Inferior parietal cortex (tissue), 1 donor: Measurements from ENCODE around the gene INPP4B.
"Not testable (repeated sequence)": the region's sequence is repeated elsewhere in the genome, so short reads cannot be mapped to it uniquely, and the experiment has no call there.

Source experiments
- DNase-seq: peaks from one replicate; pipeline ENCODE4 v3.0.0-alpha.2; 2016; ENCODE audit errors: extremely low spot score

INPP4B gene

GRCh38 chr4:142416121-142416520, 430.0 kb downstream of the INPP4B start:
- no peak for DNase-seq

DNA sequence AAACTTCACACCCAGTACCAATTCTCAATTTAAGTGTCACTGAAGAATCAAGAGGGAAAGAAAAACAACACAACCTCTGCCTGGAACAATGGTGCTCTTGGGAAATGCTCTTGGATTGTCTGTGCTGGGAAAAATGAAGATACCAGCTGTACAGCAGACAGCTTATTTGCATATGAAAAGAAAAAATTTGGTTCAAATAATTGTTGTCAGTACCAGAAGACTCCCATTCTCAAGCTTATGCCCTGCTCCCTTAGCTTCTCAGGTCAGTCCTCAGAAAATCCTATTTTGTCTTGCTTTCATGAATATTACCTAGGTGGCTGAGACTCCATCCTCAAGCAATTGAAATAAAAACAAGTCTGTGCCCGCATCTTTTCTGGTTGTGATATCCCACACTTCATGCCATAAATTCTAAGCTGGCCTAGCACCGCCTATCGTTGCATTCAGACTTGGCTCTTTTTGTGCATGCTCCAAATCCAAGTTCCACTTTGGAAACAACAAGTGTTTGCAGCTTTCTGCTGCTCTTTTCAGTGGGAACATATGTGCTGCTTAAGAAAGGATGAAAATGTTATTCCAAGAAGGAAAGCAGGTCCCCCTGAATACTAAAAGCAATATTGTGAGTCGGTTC, 431.6 kb downstream of the INPP4B start:
- no peak for DNase-seq

DNA sequence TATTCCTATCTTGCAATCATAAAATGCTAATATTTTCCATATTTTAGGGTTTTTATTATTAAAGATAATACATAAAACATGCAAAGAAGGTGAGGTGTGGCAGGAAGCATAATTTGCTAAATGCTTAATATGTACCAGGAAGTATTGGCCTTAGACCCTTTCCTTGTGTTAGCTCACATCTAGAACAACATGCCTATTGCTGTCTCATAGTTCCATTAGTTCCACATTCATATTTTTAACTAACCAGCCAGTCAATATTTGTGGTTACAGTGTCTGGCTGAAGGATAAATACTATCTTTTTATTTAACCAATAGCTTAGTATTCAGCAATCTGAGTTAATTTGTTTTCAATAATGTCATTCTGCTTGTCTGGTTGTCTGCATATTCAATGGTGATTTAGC, 432.6 kb downstream of the INPP4B start:
- no peak for DNase-seq

DNA sequence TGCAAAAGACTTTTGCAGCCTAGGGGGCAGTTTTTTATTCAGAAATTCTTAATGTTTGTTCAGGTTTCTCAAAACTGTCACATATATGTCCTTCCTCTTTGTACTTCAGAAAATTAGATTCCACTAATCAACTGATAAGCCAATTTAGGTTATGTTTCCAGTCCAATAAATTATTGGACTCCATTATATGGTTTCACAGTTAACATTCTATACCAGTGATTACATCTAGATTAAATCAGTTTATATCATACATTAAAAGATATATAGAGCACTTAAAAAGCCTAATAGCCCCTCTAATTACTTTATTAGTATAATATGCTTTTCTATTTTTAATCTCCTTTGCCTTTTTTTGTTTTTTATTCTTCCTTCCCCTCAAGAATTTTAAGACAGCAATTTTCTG, 434.1 kb downstream of the INPP4B start:
- DNase-seq: no peak

DNA sequence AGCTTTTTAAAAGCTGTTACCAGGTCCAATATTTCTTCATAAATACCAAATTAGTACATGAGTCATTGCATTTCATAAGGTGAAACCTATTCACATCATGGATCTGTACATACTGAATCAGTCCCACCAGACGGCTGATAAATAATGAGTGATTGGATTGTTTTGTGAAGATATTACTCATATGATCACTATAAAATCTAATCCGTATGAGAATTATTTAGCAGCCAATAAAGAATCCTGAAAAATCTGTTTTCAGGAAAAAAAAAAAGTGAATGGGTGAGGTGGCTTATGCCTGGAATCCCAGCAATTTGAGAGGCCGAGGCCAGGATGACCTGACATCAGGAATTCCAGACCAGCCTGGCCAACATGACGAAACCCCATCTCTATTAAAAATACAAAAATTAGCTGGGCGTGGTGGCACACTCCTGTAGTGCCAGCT, 438.1 kb downstream of the INPP4B start:
- DNase-seq: no peak

GRCh38 chr4:142407596-142407995, 438.5 kb downstream of the INPP4B start:
- DNase-seq: no peak

- no peak for DNase-seq
Measured at GRCh38 chr4:142406917-142407501, 439.1 kb downstream of the INPP4B start.

GRCh38 chr4:142406499-142406835, 439.6 kb downstream of the INPP4B start:
- DNase-seq: no peak

GRCh38 chr4:142405695-142406498, 440.2 kb downstream of the INPP4B start:
- DNase-seq: no peak

DNA sequence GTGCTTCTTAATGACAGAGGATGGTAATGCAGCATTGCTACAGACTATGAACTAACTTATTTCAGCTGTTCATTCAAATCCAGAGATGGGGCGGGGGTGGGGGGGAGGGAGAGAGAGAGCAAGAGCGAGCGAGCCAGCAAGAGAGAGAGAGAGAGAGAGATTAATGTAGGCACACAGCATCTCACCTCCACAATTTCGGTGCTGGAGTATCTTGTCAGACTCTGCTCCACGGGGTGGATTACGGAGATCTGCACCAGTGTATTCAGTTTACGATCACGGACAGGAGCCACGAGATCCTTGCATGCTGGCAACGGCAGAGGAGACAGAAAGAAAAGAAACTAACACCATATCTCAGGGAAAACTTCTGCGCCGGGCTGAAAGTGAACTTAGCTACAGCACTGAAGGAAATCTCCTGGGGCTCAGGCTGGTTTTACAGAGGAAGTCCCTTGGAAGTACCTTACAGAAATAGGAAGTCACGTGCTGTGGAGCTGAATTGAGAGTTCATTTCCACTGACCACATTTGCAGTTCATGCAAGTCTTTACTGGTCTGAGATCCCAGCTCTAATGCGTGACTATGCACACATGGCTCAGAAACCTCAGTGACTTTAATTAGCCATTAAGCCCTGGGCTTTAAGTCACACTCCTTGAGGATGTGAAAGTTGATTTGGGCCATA, 440.9 kb downstream of the INPP4B start:
- no peak for DNase-seq

- no peak for DNase-seq
Measured at GRCh38 chr4:142404191-142404611, 441.9 kb downstream of the INPP4B start.

GRCh38 chr4:142402900-142403299, 443.2 kb downstream of the INPP4B start:
- DNase-seq: no peak

DNA sequence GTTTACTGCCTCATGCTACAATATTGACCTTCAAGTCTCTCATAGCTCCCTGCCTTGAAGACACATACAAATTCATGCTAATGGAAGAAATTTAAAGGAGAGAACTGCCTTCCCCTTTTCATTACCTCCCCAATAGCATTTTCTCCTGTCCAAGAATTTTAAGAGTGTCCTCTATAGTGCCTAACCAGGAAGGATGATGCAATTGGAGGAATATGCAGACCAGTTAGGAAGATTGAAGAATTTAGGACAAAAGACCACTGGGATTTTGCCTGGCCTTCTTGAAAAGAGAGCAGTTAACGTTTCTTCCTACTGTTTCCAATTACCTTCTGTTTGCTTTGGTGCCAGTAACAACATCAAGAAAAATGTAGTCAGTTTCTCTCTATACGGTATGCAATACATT, 443.9 kb downstream of the INPP4B start:
- no peak for DNase-seq

GRCh38 chr4:142397364-142397991, 448.6 kb downstream of the INPP4B start:
- not testable (repeated sequence) for DNase-seq

- no peak for DNase-seq
Measured at GRCh38 chr4:142396279-142396678, 449.8 kb downstream of the INPP4B start.

GRCh38 chr4:142393127-142393526, 453.0 kb downstream of the INPP4B start:
- no peak for DNase-seq

GRCh38 chr4:142386856-142387255, 459.2 kb downstream of the INPP4B start:
- no peak for DNase-seq

- DNase-seq: no peak
Measured at GRCh38 chr4:142386449-142386848, 459.7 kb downstream of the INPP4B start.

DNA sequence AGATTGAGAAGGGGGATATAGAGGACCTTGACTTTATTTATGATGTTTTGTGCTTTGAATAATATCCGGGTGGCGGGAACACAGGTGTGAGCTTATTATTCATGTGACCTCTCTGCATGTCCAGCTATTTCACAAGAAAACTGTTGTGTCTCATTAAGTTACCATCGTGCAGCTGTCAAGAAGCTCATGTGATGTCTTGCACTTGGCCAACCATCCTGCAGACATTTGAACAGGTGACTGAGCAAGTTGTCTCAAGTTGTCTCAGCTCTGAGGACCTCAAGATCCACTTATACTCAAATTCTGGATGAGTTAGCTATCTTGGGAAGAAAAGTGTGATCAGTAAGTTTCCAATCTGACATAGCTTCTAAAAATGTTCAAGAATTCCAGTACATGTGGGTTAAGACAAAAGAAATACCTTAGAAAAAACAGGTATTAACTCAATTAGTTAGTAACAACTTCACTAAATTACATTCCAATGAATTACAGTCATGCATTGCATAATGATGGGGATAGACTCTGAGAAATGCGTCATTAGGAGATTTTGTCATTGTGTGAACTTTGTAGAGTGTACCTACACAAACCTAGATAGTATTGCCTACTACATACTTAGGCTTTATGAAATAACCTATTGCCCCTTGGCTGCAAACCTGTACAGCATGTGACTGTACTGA, 462.2 kb downstream of the INPP4B start:
- DNase-seq: no peak

DNA sequence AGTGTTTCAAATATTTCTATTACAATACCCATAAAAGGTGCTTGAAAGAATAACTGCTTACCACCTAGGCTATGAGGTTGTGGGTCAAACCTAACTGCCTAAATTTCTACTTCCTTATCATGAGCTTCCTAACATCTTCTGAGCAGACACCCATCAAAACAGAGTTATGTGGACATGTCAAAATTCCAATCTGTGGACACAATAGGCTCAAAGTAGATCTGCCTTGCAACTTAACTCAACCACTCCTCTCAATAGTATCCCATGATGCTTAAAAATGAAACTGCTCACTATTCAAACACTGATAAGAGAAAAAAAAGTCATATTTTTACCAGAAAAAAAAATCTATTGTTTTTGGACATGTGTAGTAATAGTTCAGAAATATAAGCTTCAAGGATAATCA, 462.7 kb downstream of the INPP4B start:
- DNase-seq: no peak

DNA sequence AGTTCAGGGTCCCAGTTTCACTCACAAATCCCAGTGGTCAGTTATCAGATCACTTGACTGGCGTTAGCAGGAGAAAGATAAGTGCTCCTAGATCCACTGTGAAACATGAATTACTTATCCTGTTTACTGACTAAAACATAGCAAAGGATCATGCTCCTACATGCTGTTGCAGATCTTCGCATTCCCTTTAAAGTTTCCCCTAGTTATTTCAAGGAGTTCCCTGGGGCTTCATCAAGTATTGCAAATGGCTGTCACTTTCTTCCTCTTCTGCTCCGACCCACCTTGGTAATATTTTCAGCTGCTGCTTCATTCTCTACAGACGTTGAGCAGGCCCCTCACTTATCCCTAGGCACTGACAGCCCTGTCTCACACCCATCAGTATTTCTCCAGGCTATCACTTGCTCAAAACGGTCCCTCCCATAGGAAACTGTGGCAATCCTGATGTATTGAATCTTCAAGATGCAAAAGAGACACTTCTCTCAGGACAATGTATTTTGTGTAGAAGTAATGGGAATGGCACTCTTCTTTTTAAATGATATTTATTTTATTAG, 466.0 kb downstream of the INPP4B start:
- DNase-seq: no peak
